ENCODE measurements around the gene CALR3. TPM values are rescaled to one million over a fixed set of nuclear protein-coding genes. Genes with fewer than 3 reads are reported as not detected.

The CALR3 gene
- total RNA-seq, 4 donors from 2014 or later: not detected

DNA sequence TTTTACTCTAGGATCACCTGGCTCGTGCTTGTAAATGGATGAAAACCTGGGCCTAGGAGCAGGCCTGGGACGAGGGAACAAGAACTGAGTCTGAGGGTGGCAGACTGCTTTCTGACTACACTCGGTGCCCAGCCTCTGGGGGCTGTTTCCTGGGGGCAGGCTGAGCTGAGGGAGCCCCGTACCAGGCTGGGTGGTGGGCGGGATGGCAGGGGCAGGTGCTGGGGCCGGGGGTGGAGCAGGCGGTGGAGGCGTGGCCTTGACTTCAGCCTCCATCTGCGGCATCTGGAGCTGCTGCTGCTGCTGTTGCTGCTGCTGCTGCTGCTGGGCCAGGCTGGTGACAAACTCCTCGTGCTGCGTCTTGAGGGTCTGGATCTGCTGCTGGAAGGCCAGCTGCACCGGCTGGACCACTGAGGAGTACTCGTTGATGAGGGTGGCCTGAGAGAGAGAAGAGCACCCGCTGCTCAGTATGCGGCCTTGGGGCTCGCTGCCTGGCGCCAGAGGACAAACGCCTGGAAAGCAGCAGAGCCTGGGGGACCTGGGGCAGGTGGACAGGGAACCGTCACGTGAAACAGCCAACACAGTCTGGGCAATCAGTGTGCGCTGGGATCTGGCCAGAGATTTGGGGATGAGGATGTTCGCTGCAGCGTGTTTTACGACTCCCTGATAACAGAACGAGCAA lies 33.6 kb upstream of the CALR3 start:
- H3K36me3 ChIP-seq: no peaks in the 10 kb centered on the region
- H3K4me1 ChIP-seq: no peaks in the 10 kb centered on the region
- H3K4me3 ChIP-seq: no peak overlapping the region
- no peak for DNase-seq
- H3K27me3 ChIP-seq: no peaks in the 10 kb centered on the region
- H3K9me3 ChIP-seq: no peaks in the 10 kb centered on the region
- no peak overlapping the region for H3K27ac ChIP-seq
- no peak for TF ChIP-seq POLR2A (IDR thresholded peaks at IDR 0.05)
- TF ChIP-seq, protein P1, sequence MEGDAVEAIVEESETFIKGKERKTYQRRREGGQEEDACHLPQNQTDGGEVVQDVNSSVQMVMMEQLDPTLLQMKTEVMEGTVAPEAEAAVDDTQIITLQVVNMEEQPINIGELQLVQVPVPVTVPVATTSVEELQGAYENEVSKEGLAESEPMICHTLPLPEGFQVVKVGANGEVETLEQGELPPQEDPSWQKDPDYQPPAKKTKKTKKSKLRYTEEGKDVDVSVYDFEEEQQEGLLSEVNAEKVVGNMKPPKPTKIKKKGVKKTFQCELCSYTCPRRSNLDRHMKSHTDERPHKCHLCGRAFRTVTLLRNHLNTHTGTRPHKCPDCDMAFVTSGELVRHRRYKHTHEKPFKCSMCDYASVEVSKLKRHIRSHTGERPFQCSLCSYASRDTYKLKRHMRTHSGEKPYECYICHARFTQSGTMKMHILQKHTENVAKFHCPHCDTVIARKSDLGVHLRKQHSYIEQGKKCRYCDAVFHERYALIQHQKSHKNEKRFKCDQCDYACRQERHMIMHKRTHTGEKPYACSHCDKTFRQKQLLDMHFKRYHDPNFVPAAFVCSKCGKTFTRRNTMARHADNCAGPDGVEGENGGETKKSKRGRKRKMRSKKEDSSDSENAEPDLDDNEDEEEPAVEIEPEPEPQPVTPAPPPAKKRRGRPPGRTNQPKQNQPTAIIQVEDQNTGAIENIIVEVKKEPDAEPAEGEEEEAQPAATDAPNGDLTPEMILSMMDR (IDR thresholded peaks at IDR 0.05): no peak
- intact Hi-C loops (cut with DNase I; ENCODE audit: low total_unique reads): no loop called here

DNA sequence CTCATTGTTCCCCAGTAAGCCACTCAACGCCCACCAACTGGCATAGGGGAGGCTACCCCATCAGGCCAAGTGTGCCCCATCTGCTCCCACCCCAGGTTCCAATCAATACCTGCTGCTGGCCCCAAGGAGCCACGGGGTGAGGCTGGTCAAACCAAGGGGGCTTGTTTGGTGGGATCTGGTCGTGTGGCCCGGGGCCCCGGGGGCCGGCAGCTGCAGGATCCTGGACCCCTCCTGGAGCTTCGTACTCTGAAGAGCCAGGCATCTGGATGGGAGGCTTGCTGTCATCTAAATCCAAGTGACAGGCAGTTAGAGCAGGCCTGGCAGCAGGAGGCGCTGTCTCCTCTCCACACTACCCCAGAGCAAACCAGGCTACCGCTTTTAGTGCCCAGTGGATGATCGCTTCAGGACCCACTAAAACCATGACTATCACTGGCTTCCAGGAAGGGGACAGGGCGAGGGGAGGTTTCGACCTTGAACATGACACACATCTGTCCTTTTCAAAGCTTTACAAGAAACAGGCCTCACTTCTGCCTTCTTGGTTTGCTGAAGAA lies 32.1 kb upstream of the CALR3 start:
- TF ChIP-seq, protein P1 (IDR thresholded peaks at IDR 0.05): peak in 1 of 4 experiments; percentile 4
- TF ChIP-seq POLR2A (IDR thresholded peaks at IDR 0.05): no peak
- intact Hi-C loops (cut with DNase I; ENCODE audit: low total_unique reads): no loop called here
- no peak for DNase-seq

DNA sequence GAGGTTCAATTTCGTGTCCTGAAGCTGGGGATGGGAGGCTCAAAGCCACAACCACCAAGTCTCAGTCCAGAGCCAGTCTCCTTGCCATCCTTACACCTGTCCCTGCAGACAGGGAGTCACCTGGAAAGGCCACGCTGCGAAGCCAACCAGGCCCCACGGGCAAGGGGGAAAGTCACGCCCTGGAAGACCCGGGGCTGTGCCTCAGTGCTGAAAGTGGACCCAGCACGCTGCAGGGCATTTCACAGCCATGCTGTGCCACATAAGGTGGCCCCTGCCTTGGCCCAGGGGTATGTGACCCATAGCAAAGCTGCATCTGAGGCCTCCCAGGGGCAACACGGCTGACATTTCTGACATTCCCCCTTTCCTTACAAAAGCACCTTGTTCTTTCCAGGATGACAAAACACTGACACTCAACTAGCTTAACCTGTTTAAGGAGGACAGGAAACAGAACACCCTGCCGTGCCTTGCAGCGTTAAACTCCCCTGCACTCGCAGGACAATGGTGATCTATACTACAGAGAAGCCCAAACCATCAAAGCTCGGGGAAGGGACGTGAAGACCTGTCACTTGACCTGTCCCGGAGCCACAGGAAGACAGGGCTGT lies 31.5 kb upstream of the CALR3 start:
- Histone ChIP-seq H3K27ac (no peak overlapping the region), H3K9me3 (no peaks in the 10 kb centered on the region), H3K36me3 (no peaks in the 10 kb centered on the region), H3K4me3 (no peak overlapping the region), H3K4me1 (no peaks in the 10 kb centered on the region), H3K27me3 (no peaks in the 10 kb centered on the region)
- intact Hi-C loops (cut with DNase I; ENCODE audit: low total_unique reads): no loop called here
- no peak for DNase-seq
- no peak for TF ChIP-seq POLR2A (IDR thresholded peaks at IDR 0.05)
- TF ChIP-seq, protein P1 (IDR thresholded peaks at IDR 0.05): no peak

More for the DNA sequence above, 32.1 kb upstream of the CALR3 start:
- H3K4me1 ChIP-seq: no peaks in the 10 kb centered on the region
- H3K4me3 ChIP-seq: no peak overlapping the region
- H3K27ac ChIP-seq: no peak overlapping the region
- no peaks in the 10 kb centered on the region for H3K9me3 ChIP-seq
- H3K36me3 ChIP-seq: no peaks in the 10 kb centered on the region
- no peaks in the 10 kb centered on the region for H3K27me3 ChIP-seq

DNA sequence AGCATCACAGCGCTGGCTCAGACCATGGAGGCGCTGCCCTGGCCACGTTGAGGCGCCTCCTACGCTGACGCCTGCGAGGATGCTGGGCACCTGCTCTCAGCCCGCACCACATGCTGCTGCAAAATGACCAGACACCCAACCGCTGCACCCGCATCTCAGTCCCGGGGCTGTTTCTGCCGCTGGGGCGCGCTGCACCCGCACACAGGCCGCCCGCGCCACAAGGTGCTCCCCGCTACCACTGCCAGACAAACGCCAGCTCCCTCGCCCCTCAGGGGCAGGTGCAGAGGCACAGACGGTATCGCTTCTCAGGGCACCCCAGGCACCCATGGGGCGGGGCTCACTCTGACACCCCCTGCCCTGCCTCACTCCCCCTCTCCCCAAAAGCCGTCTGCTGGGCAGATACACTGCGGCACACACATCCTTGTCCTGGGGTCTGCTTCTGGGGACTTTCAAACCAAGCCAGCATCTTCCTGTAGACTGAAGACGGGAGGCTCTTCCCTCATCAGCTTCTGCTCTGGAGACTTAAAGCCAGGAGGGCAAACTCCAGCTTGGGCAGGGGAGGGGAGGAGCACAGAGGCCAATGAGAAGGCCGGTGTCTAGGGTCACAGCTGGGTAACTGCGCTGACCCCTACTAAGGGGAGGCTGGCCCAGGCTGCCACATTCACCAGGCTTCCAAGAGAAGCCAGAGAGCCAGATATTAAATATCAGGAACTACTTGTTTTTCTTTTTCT lies 29.9 kb upstream of the CALR3 start:
- Histone ChIP-seq H3K4me3 (no peak overlapping the region), H3K9me3 (no peaks in the 10 kb centered on the region), H3K4me1 (no peaks in the 10 kb centered on the region), H3K27me3 (no peaks in the 10 kb centered on the region), H3K36me3 (no peaks in the 10 kb centered on the region), H3K27ac (no peak overlapping the region)
- intact Hi-C loops (cut with DNase I; ENCODE audit: low total_unique reads): no loop called here
- TF ChIP-seq POLR2A (IDR thresholded peaks at IDR 0.05): no peak
- TF ChIP-seq, protein P1 (IDR thresholded peaks at IDR 0.05): no peak
- no peak for DNase-seq
